ENCODE measurements around the gene ZNF385D.

Gene ZNF385D

GRCh38 chr3:21587894-21588293 lies 163.1 kb downstream of the ZNF385D start:
- FAIRE-seq: no peak
- TF ChIP-seq CTCF (IDR thresholded peaks at IDR 0.05; ENCODE audit: insufficient read depth, missing control alignments): no peak
- DNase-seq (ENCODE audit: insufficient read length, low spot score): no peak

- FAIRE-seq (no peak), DNase-seq (ENCODE audit: insufficient read length, low spot score) (no peak)
- TF ChIP-seq CTCF (IDR thresholded peaks at IDR 0.05; ENCODE audit: insufficient read depth, missing control alignments): no peak
These were observed 165.7 kb downstream of the ZNF385D start for GRCh38 chr3:21585216-21585740.

GRCh38 chr3:21573291-21573690 lies 177.7 kb downstream of the ZNF385D start:
- TF ChIP-seq CTCF (IDR thresholded peaks at IDR 0.05; ENCODE audit: insufficient read depth, missing control alignments): no peak
- no peak for FAIRE-seq
- DNase-seq (ENCODE audit: insufficient read length, low spot score): no peak

GRCh38 chr3:21564531-21564930 lies 186.5 kb downstream of the ZNF385D start:
- no peak for DNase-seq (ENCODE audit: insufficient read length, low spot score)
- TF ChIP-seq CTCF (IDR thresholded peaks at IDR 0.05; ENCODE audit: insufficient read depth, missing control alignments): no peak
- FAIRE-seq: no peak

- FAIRE-seq: no peak
- DNase-seq (ENCODE audit: insufficient read length, low spot score): no peak
- TF ChIP-seq CTCF (IDR thresholded peaks at IDR 0.05; ENCODE audit: insufficient read depth, missing control alignments): no peak
These were observed 188.8 kb downstream of the ZNF385D start for GRCh38 chr3:21562243-21562642.

- no peak for TF ChIP-seq CTCF (IDR thresholded peaks at IDR 0.05; ENCODE audit: insufficient read depth, missing control alignments)
- DNase-seq (ENCODE audit: insufficient read length, low spot score) (no peak), FAIRE-seq (no peak)
These were observed 189.5 kb downstream of the ZNF385D start for GRCh38 chr3:21561472-21561871.

GRCh38 chr3:21551019-21551418 lies 200.0 kb downstream of the ZNF385D start:
- TF ChIP-seq CTCF (IDR thresholded peaks at IDR 0.05; ENCODE audit: insufficient read depth, missing control alignments): no peak
- DNase-seq (ENCODE audit: insufficient read length, low spot score): no peak
- no peak for FAIRE-seq
